ENCODE measurements around the gene LEFTY1. TPM values are rescaled to one million over a fixed set of nuclear protein-coding genes. Genes with fewer than 3 reads are reported as not detected.

The LEFTY1 gene
- total RNA-seq, 1 donor = not detected

DNA sequence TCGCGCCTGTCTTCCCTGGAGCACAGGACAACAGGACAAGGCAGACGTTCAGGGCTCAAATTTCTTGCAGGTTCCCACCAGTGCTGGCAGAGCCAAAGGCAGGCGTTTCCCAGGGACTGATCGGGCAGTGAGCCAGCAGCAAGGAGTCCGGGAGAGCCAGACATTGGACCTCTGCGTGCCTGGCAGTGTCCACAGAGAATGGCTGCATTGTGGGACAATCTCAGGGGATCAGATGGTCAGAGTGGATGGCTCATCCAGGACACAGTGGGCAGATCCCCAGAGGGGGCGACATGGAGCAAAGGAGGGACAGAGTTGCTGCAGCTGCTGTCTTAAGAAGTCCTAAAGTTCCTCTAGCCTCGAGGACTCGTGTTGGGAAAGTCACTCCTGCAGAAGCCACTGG is 11.4 kb downstream of the LEFTY1 start:
- H3K4me1 ChIP-seq (ENCODE audit: insufficient read depth, low read length) = peaks cover 28% of the 10 kb centered on the region
- peaks cover 33% of the 10 kb centered on the region for H4K20me1 ChIP-seq (ENCODE audit: insufficient read depth, low read length)
- DNase-seq (ENCODE audit: insufficient read length, low spot score, missing footprints) = peak; percentile 94
- H3K9me3 ChIP-seq (ENCODE audit: low read depth, low read length) = no peaks in the 10 kb centered on the region
- peak overlapping the region; percentile 43 for H3K27ac ChIP-seq (ENCODE audit: low read depth, low read length)
- H2AFZ ChIP-seq (ENCODE audit: low read length) = no peak overlapping the region
- no peak overlapping the region for H3K4me3 ChIP-seq (ENCODE audit: insufficient read depth, low read length)
- no peaks in the 10 kb centered on the region for H3K27me3 ChIP-seq (ENCODE audit: insufficient read depth, low read length)
- H3K79me2 ChIP-seq (ENCODE audit: insufficient read depth, low read length) = peaks cover 52% of the 10 kb centered on the region
- H3K4me2 ChIP-seq (ENCODE audit: insufficient read depth, low read length) = no peak overlapping the region
- H3K36me3 ChIP-seq (ENCODE audit: insufficient read depth, low read length) = peaks cover 29% of the 10 kb centered on the region
- TF ChIP-seq, protein P1, sequence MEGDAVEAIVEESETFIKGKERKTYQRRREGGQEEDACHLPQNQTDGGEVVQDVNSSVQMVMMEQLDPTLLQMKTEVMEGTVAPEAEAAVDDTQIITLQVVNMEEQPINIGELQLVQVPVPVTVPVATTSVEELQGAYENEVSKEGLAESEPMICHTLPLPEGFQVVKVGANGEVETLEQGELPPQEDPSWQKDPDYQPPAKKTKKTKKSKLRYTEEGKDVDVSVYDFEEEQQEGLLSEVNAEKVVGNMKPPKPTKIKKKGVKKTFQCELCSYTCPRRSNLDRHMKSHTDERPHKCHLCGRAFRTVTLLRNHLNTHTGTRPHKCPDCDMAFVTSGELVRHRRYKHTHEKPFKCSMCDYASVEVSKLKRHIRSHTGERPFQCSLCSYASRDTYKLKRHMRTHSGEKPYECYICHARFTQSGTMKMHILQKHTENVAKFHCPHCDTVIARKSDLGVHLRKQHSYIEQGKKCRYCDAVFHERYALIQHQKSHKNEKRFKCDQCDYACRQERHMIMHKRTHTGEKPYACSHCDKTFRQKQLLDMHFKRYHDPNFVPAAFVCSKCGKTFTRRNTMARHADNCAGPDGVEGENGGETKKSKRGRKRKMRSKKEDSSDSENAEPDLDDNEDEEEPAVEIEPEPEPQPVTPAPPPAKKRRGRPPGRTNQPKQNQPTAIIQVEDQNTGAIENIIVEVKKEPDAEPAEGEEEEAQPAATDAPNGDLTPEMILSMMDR (IDR thresholded peaks at IDR 0.05; ENCODE audit: extremely low read depth, low read depth, low read length) = peak; percentile 54

DNA sequence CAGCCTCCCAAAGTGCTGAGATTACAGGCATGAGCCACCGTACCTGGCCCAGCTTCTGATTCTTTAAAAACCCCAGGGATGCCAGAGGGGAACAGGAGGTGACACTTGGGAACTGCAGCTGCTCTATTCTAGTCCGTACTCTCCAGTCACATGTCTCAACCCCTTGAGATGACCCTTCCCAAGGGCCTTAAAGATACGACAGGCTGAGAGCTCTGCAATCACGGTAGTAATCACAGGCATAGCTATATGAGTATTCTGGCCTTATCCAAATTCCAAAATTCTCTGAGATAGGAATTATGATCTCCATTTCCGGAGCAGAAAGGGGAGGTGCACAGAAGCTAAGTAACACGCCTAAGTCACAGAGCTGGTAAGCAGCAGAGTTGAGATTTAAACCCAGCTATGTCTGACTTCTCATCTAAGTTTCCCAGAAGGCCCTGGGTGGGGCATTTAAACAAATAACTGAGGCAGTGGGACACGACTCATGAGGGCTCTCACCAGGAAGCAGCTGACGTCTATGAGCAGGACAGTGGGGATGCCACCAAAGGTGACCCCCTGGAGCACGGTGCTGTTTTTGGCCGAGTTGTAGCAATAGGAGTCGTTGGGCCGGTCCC is 11.9 kb downstream of the LEFTY1 start:
- Histone ChIP-seq H3K4me3 (ENCODE audit: insufficient read depth, low read length) (no peak overlapping the region), H3K79me2 (ENCODE audit: insufficient read depth, low read length) (peaks cover 49% of the 10 kb centered on the region), H3K27ac (ENCODE audit: low read depth, low read length) (peak overlapping the region; percentile 43), H3K4me2 (ENCODE audit: insufficient read depth, low read length) (no peak overlapping the region), H3K4me1 (ENCODE audit: insufficient read depth, low read length) (peaks cover 30% of the 10 kb centered on the region), H3K27me3 (ENCODE audit: insufficient read depth, low read length) (no peaks in the 10 kb centered on the region), H4K20me1 (ENCODE audit: insufficient read depth, low read length) (peaks cover 33% of the 10 kb centered on the region), H3K9me3 (ENCODE audit: low read depth, low read length) (no peaks in the 10 kb centered on the region), H2AFZ (ENCODE audit: low read length) (no peak overlapping the region), H3K36me3 (ENCODE audit: insufficient read depth, low read length) (peaks cover 29% of the 10 kb centered on the region)
- peak; percentile 76 for DNase-seq (ENCODE audit: insufficient read length, low spot score, missing footprints)
- TF ChIP-seq, protein P1 (IDR thresholded peaks at IDR 0.05; ENCODE audit: extremely low read depth, low read depth, low read length) = no peak

DNA sequence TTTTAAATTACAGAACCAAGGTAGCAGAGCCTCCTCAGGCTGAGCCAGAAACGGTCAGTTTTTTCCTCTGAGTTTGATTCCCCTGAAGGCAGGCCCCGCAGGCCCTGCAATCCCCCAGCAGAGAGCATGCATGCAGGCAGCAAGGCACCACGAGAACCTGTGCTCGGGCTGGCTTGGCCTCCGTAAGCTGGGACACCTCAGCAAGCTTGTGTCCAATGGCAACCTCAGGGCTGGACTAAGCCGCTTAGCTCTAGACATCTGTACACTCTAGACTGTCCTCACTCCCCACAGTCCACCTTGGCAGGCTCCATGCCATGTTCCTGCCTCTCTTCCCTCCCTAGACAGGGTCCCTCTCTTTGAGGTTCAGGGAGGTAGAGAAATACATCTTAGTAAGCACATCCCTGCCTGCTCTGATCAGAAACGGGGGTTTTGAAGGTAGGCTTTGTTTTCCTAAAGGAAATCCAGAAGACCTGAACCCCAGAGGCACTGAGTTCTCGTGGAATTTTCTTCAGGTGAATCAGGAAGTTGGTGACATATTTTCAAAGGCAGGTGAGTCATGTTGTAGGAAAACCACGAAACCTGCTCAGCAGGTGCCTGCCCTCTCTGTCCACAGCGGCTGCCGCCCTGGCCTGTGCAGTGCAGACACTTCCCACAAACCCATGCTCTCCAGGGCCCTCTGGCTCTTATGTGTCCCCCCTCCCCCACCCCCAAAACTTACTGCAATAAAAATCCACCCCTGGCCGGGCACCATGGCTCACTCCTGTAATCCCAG is 13.7 kb downstream of the LEFTY1 start:
- Histone ChIP-seq H3K27me3 (ENCODE audit: insufficient read depth, low read length) (no peaks in the 10 kb centered on the region), H3K36me3 (ENCODE audit: insufficient read depth, low read length) (peaks cover 38% of the 10 kb centered on the region), H3K27ac (ENCODE audit: low read depth, low read length) (no peak overlapping the region), H3K4me2 (ENCODE audit: insufficient read depth, low read length) (no peak overlapping the region), H2AFZ (ENCODE audit: low read length) (no peak overlapping the region), H3K4me1 (ENCODE audit: insufficient read depth, low read length) (peaks cover 31% of the 10 kb centered on the region), H3K79me2 (ENCODE audit: insufficient read depth, low read length) (peaks cover 31% of the 10 kb centered on the region), H4K20me1 (ENCODE audit: insufficient read depth, low read length) (peaks cover 27% of the 10 kb centered on the region), H3K4me3 (ENCODE audit: insufficient read depth, low read length) (no peak overlapping the region), H3K9me3 (ENCODE audit: low read depth, low read length) (no peaks in the 10 kb centered on the region)
- TF ChIP-seq, protein P1 (IDR thresholded peaks at IDR 0.05; ENCODE audit: extremely low read depth, low read depth, low read length) = no peak
- peak; percentile 34 for DNase-seq (ENCODE audit: insufficient read length, low spot score, missing footprints)

DNA sequence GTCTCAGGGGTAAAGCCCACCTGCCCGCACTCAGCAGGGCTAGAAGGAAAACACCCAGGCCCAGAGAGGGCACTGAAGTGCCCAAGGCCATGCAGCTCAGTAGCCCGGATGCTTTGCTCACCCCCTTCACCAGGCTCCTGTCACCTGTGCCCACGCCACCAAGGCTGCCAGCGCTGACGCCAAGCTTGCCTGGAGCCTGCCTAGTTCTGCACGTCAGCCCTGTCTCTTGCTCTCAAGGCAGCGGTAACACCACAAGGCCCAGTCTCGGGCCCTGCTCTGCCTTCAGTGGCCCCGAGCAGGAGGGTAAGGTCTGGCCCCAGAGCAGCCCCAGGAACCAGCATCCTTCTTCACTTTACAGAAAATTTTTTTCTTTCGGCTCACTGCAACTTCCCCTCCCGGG is 14.5 kb downstream of the LEFTY1 start:
- no peaks in the 10 kb centered on the region for H3K27me3 ChIP-seq (ENCODE audit: insufficient read depth, low read length)
- TF ChIP-seq, protein P1 (IDR thresholded peaks at IDR 0.05; ENCODE audit: extremely low read depth, low read depth, low read length) = no peak

More for the DNA sequence above, 14.5 kb downstream of the LEFTY1 start:
- DNase-seq (ENCODE audit: insufficient read length, low spot score, missing footprints) = no peak
- Histone ChIP-seq H3K36me3 (ENCODE audit: insufficient read depth, low read length) (peaks cover 39% of the 10 kb centered on the region), H3K27ac (ENCODE audit: low read depth, low read length) (no peak overlapping the region), H4K20me1 (ENCODE audit: insufficient read depth, low read length) (peaks cover 19% of the 10 kb centered on the region), H3K9me3 (ENCODE audit: low read depth, low read length) (no peaks in the 10 kb centered on the region), H3K4me1 (ENCODE audit: insufficient read depth, low read length) (peaks cover 31% of the 10 kb centered on the region), H3K79me2 (ENCODE audit: insufficient read depth, low read length) (peaks cover 23% of the 10 kb centered on the region), H3K4me3 (ENCODE audit: insufficient read depth, low read length) (no peak overlapping the region), H2AFZ (ENCODE audit: low read length) (no peak overlapping the region), H3K4me2 (ENCODE audit: insufficient read depth, low read length) (no peak overlapping the region)

Measured in osteoblast (primary cell).